T47D (cell line): ENCODE measurements around the gene SRGAP2B.
"Not testable (repeated sequence)": the region's sequence is repeated elsewhere in the genome, so short reads cannot be mapped to it uniquely, and the experiment has no call there.

ENCODE experiments used
- DNase-seq, 2 experiments: peaks; one replicate each; pipeline versions ENCODE4 v3.0.0 to v3.0.0-alpha.2; 2011 to 2012; ENCODE audit warnings: low read depth in 1 of 2, low spot score in 1 of 2
- in situ Hi-C: cut with HindIII; loops from 2 replicates; pipeline ENCODE4 v1.10.0; 2016; ENCODE audit warnings: low sequenced_read_pairs, low pct_unique_long_range_greater_than_20kb

SRGAP2B gene

DNA sequence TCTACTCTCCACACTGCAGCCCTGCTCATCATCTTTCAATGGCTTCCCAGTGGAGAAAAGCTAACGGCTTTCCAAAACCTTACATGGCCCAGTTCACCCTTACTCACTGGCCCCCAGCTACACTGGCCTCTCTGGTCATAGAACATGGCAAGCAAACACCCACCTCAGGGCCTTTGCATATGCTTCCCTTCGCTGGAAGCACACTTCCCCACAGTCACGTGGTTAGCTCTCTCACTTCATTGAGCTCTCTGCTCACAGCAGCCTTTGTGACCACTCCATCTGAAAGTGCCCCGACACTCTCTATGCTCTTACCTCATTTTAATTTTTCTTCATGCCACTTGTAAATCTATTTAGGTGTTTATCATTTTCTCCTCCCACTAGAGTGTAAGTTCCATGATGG, 83.3 kb downstream of the SRGAP2B start:
- DNase-seq, in situ Hi-C loops: not testable (repeated sequence)

DNA sequence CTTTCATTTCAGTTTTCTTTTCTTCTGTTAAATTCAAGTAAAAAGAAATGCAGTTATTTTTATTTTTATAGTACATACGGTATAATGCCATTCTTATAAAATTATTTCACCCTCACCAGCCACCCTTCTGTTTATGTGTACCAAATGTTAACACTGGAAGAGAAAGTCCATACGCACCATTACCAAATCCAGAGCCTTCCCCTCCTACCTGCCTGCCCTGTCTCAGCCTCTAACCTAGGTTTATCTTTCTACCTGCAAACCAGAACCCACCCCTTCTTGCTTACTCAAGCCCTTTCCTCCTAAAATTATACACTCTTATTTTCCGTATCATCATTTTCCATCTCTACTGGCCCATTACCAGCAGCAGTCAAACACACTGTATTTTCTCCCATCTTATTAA, 84.5 kb downstream of the SRGAP2B start:
- DNase-seq, in situ Hi-C loops: not testable (repeated sequence)

DNA sequence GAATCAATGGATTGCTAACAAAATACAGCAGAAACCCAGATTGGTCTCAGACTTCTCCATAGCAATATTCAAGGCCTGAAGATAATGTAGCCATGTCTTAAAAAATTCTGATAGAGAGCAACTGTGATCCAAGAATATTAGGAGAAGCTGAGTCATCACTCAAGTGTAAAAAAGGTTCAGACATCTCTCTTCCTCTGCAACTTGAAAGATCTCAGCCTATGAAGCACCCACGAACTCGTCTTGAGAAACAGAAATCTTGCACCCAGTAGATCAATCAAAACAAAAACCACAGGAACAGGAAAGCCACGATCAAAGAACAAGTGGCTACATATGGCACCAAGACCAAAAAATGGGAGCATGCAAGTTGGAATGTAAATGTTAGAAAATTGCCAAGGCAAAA, 85.2 kb downstream of the SRGAP2B start:
- in situ Hi-C loops, DNase-seq: not testable (repeated sequence)

DNA sequence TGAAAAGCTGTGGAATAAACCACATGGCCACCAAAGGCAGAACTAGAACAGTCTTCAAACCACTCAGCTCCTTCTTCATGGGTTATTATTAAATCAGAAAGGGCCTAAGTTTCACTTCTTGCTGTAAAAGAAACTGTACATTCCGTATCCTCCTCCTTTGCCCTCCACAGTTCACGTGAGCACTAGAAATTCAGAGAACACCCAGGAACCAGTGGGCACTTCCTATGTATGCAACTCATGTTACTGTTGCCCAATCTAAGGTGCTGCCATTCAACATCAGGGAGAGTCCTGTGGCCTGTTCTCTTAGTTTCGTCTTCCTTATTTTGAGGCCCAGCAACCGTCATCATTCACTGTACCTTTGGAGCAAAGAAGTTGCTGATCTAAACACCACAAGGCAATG, 86.7 kb downstream of the SRGAP2B start:
- DNase-seq, in situ Hi-C loops: not testable (repeated sequence)

DNA sequence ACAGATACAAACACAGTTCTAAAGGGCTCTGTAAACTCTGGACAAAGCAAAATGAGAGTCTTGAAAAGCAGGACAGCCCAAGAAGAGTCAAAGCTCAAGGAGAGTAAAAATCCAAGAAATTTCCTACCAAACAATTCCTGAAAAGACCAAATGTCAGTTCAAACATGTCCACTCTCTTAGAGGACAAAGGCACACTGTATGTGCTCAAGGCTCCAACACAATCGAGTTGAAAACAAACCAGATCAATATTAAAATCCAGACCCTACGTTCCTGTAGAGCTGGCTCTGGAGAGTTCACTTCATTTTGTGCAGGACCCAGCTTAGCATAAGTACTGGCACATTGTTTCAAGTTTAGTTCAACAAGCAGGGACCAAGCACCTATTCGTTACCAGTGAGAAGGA, 90.0 kb downstream of the SRGAP2B start:
- DNase-seq = not testable (repeated sequence)

DNA sequence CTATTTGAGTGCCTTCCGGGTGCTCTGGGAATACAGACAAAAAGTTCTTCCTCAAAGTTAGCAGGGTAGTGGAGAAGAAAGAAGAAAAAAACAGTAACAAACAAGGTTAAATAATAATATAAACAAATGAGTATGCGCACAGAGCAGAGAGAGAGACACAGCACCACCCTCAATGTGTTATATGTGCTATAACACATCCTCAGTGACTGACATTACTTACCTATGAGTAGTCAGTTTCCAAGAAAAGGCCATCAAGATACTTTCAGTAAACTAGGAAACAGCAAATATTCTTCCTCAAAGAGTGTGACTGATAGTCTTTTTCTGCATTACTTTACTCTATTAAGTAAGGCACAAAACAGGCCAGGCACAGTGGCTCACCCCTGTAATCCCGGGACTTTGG, 93.7 kb downstream of the SRGAP2B start:
- in situ Hi-C loops = not testable (repeated sequence)

More for the DNA sequence above, 90.0 kb downstream of the SRGAP2B start:
- in situ Hi-C loops = not testable (repeated sequence)

DNA sequence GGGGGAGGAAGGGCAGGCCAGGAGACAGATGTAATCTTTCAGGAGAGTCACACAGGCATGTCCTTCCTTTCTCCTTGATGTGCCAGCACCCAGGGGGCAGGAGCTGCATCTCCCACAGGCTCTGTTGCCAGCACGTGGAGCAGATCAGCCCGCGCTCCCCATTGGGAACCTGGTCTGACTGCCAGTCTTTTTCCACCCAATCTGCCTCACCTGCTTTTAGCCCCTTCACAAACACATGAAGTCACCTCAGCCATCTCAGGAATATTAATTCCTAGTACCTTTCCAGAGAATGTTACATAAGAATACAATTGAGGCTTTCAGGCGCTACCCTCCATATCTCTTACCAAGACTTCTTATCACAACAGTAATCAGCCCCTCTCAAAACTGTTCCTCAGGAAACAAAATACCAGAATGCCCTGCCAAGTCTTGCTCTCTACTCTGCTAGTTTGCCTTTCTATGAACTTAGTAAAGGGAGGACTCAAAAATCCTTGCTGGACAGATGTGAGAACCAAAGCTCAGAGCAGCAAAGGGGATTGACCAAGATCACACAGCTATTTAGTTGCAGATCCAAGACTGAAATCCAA, 94.3 kb downstream of the SRGAP2B start:
- DNase-seq, in situ Hi-C loops: not testable (repeated sequence)

More for the DNA sequence above, 93.7 kb downstream of the SRGAP2B start:
- DNase-seq = not testable (repeated sequence)

DNA sequence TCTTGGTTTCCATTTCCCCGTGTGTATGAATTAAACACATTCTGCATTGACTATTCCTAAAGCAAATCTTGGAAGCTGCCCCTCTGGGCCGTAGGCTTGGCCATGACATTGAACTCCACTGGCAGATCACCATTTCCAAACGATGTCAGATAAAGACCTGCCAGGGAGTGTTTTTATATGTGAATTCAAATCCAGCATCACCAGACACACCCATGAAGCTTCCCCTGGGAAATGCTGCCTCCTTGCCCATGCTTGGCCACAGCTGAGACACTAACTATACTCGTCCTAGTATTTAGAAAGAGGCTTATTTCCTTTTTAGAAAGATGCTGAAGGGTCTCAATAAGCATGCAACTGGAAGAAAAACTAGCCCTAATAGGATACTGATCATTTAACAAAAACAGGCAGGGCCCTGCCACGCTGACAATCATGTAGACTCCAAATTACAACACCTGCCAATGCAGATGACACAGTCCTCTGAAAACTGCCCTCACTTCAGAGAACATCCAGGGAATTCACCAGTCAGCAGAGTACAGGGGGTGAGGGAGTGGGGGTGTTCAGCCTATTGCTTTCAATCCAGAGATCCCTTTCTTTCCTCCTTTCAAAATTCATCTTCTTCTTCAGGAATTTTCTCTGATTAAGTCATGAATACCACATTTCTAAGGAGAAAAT, 94.9 kb downstream of the SRGAP2B start:
- in situ Hi-C loops, DNase-seq: not testable (repeated sequence)

DNA sequence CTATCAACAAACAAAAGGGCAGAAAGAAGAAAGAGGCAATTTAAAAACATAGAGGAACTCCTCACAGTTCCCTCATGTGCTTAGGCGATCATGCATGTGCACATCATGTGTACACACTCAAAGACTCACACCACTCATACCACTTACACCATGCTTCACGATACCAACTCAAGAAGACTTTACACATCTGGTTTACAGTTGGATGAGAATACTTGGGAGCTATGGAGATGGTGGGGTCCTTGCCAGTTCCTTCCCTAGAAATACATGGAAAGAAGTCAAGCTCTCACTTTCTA, 96.2 kb downstream of the SRGAP2B start:
- in situ Hi-C loops = not testable (repeated sequence)

DNA sequence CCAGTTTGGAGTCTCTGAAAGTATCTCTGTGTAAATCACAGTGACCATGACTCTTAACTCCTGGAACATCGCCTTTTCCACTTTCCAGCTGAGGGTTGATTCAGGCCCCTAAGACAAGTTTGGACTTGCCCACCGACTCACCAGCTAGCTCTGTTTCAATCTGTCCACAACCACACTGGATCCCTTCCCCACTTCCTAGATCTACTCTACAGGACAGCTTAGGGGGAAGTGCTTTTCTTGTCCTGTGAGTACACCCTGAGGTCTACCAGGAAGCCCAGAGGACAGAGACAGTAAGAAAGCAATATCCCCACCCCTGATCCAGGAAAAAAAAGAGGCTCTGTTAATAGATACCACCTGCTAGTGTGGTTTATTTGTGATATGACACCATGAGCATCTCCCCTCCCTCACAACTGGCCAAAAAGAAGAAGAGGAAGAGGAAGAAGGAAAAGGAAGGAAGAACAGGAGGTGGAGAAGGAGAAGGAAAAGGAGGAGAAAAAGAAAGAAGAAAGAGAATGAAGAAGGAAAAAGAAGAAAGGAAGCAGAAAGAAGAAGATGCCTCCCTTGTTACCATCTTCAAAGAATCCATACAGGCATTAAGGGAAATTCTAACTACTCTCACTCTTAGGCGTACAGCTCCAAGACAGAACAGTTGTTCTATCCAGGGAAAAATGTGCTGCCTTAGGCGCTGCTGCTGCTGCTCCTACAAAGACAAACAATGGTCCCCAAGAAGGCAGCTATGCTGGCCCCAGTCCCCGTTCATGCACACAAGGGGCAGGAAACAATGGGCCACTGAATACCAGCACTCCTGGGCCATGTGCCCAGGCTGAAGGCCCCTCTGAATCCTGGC, 96.8 kb downstream of the SRGAP2B start:
- DNase-seq = not testable (repeated sequence)

More for the DNA sequence above, 96.2 kb downstream of the SRGAP2B start:
- not testable (repeated sequence) for DNase-seq

DNA sequence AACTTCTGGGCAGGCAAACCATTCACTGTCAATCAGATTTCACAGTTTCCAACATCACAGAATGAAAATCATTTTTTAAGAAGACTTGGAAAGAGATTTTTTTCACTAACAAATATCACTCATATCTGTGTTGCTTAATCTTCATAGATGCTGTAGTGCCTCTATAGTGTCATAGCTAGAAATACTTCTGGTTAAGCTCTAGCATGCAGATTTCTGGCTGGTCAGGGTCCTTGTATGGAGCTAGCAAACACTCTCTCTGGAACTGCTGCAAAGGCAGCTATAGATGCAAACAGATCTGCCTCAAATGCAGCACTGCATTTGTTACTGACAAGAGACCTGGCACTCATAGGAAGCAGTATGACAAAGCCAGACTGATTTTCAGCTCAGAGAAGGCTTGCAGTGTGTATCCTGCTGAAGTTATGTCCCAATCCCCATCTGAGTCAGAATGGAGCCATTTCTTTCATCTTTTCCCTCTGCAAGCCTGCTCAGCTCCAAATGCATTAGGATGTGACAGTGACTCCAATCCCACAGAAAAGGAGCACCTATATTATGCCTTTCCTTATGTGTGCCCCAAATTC, 99.2 kb downstream of the SRGAP2B start:
- in situ Hi-C loops, DNase-seq: not testable (repeated sequence)

More for the DNA sequence above, 96.8 kb downstream of the SRGAP2B start:
- in situ Hi-C loops = not testable (repeated sequence)

DNA sequence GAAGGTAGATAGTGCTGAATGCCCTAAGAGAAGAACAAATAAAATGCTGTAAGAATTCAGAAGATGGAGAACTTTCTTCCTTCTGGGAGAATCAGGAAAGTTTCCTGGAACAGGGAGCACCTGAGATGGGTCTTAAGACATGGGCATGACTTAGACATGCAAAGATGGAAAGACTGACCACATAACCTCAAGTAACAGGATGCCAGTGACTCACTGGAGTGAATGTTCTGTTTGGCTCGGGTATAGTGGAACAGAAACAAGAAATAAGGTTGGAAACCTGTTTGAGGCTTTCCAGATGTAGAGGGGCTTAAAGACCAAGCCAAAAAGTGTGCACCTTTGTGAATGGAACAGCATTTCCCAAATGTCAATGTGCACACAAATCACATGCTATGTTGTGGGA, 102.2 kb downstream of the SRGAP2B start:
- in situ Hi-C loops, DNase-seq: not testable (repeated sequence)

DNA sequence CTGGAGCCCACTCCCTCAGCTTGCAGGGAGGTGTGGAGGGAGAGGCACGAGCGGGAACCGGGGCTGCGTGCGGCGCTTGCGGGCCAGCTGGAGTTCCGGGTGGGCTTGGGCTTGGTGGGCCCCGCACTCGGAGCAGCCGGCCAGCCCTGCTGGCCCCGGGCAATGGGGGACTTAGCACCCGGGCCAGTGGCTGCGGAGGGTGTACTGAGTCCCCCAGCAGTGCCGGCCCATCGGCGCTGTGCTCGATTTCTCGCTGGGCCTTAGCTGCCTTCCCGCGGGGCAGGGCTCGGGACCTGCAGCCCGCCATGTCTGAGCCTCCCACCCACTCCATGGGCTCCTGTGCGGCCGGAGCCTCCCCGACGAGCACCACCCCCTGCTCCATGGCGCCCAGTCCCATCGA, 104.5 kb downstream of the SRGAP2B start:
- DNase-seq, in situ Hi-C loops: not testable (repeated sequence)

DNA sequence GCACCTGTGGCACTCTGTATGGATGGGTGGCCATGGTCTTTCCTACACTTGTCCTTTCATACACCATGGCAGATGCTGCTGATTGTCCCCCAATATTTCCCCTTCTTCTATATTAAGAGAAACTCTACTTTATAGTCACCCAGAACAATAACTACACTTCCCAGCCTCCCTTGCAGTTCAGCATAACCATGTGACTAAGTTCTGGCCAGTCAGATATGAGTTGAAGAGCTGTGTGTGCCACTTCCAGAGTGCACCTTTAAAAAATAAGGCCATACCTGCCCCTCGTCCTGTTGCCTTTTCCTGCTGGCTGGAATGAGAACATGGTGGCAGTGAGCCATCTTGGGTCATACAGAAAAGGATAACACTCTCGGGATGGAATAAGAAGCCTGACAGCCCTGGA, 108.0 kb downstream of the SRGAP2B start:
- in situ Hi-C loops, DNase-seq: not testable (repeated sequence)

DNA sequence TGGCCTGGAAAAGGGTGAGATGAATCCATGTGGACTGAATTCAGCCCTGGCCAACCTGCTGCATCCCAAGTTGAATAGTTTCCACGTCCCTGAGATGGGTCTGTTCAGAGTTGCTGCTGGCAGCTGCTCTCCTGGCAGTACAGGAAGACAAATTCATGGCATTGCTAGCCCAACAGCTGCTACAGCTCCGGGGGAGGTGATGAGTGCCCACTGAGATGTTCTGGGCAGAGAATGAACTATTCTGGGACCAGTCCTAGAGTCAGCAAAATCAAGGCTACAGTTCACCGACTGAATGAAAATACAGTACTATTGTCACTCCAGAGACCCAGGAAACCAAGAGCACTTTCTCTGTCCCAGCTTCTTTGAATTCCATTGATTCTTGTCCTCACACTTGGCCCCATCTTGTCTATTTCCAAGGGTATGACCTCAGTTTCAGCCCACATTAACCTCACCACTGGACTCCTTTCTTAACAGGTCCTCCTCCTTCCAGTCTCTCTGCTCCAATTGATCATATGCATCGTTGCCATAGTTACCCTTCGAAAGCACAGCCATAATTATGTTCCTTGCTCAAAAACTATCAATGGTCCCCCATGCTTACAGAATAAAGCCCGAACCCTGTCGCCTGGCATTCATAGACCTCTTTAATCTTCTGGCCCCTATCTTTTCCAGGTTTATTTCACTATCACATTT, 108.8 kb downstream of the SRGAP2B start:
- in situ Hi-C loops, DNase-seq: not testable (repeated sequence)

DNA sequence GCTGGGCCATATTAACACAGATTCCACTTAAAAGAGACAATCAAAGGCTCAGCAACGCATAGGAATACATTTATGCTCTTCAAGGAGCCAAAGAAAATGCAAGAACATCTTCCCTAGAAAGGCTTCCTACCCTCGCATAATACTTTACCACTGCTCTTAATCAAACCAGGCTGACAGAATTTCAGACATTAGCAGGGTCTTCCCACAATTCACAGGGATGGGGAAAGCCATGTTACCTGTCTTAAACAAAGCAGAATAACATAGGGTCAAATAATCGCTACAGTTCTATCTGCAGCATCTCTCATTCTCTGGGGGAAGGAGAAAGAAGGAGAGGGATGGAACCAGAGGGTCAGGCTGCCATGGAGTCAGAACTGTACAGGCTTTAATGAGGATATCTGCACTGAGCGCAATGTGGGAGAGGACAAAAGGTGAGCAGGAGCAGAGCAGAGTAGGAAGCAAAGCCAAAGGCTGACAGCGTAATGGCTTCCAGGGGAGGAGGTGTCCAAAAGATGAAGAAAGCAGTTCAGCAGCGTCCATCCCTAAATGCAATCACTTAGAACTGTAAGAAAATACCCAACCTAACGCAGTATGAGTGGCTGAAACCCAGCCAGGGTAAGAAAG, 109.5 kb downstream of the SRGAP2B start:
- in situ Hi-C loops, DNase-seq: not testable (repeated sequence)

DNA sequence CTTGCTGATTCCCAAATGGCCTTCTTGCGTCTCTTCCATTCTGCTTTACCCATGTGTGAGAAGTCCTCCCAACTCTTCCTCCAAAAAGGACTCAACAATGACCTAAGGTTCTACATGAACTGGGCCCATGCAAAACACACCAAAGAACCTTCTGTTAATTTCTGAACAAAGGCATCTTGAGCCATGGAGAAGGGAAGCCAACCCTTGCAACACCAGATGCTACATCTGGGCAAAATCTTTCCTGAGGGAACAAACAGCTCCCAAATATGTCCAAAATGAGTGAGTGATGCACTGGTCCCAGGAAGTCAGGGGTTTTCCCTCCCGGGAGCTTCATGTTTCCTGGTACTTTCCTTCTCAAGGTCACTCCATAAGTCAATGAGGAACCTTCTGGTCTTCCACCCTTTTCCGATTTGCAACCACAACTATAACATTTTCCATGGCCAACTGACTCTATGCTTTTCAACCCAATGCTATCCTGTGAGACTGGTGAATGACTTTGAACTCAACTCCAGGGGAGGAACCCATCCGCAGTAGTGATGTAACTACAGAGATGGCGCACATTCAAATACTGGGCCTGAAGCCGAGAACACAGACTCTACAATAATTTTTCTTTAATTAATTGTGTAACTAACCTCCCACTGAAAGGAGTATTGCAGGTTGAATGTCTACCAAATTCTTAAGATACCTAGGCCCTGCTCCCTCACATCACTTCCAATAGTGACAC, 112.2 kb downstream of the SRGAP2B start:
- in situ Hi-C loops, DNase-seq: not testable (repeated sequence)
